Stimulated activated CD4-positive, alpha-beta T cell treated with anti-CD3 and anti-CD28 coated beads, TNF-alpha, amount 100 ng/mL, for 48 hours (primary cell): ENCODE measurements around the gene CBX3.
"Not testable (repeated sequence)": the region's sequence is repeated elsewhere in the genome, so short reads cannot be mapped to it uniquely, and the experiment has no call there.

ENCODE experiments used
- DNase-seq, 3 donors: peaks; one replicate each; pipeline ENCODE4 v3.0.0-alpha.2; 2020; ENCODE audit warnings: low read depth in 3 of 3

The CBX3 gene

GRCh38 chr7:26170663-26171062 is 30.9 kb upstream of the CBX3 start:
- DNase-seq = no peak

- DNase-seq = no peak
Observed at GRCh38 chr7:26171601-26172000, 29.9 kb upstream of the CBX3 start.

GRCh38 chr7:26172048-26172447 is 29.5 kb upstream of the CBX3 start:
- DNase-seq = no peak

- not testable (repeated sequence) for DNase-seq
Observed at GRCh38 chr7:26175903-26176302, 25.6 kb upstream of the CBX3 start.

- not testable (repeated sequence) for DNase-seq
Observed at GRCh38 chr7:26176696-26177095, 24.8 kb upstream of the CBX3 start.

- not testable (repeated sequence) for DNase-seq
Observed at GRCh38 chr7:26177269-26177668, 24.3 kb upstream of the CBX3 start.

GRCh38 chr7:26178272-26178960 is 23.1 kb upstream of the CBX3 start:
- no peak for DNase-seq

- DNase-seq = no peak
Observed at GRCh38 chr7:26179422-26179821, 22.1 kb upstream of the CBX3 start.

GRCh38 chr7:26179826-26180497 is 21.6 kb upstream of the CBX3 start:
- DNase-seq = no peak

GRCh38 chr7:26180792-26181198 is 20.8 kb upstream of the CBX3 start:
- no peak for DNase-seq

GRCh38 chr7:26181474-26182227 is 19.9 kb upstream of the CBX3 start:
- DNase-seq = no peak

GRCh38 chr7:26182283-26182682 is 19.3 kb upstream of the CBX3 start:
- DNase-seq = no peak

- no peak for DNase-seq
Observed at GRCh38 chr7:26182706-26183105, 18.8 kb upstream of the CBX3 start.

GRCh38 chr7:26183545-26184280 is 17.8 kb upstream of the CBX3 start:
- DNase-seq = no peak

GRCh38 chr7:26184281-26185101 is 17.1 kb upstream of the CBX3 start:
- DNase-seq = not testable (repeated sequence)

GRCh38 chr7:26185131-26185843 is 16.3 kb upstream of the CBX3 start:
- no peak for DNase-seq

GRCh38 chr7:26185844-26186180 is 15.7 kb upstream of the CBX3 start:
- DNase-seq = no peak

GRCh38 chr7:26186364-26187311 is 14.9 kb upstream of the CBX3 start:
- no peak for DNase-seq

- no peak for DNase-seq
Observed at GRCh38 chr7:26187380-26188205, 14.0 kb upstream of the CBX3 start.
